22Rv1 (cell line): ENCODE results near the gene SIL1.

ENCODE experiments used
- CTCF ChIP-seq: fragments of 450-650 bp; IDR thresholded peaks from 2 replicates; pipeline ENCODE4 v1.5.1; 2017; ENCODE audit warnings: mild to moderate bottlenecking
- ZFX ChIP-seq: fragments of 450-650 bp; IDR thresholded peaks from 2 replicates; pipeline ENCODE4 v1.6.1; 2017; ENCODE audit warnings: antibody characterized with exemption, borderline replicate concordance

DNA sequence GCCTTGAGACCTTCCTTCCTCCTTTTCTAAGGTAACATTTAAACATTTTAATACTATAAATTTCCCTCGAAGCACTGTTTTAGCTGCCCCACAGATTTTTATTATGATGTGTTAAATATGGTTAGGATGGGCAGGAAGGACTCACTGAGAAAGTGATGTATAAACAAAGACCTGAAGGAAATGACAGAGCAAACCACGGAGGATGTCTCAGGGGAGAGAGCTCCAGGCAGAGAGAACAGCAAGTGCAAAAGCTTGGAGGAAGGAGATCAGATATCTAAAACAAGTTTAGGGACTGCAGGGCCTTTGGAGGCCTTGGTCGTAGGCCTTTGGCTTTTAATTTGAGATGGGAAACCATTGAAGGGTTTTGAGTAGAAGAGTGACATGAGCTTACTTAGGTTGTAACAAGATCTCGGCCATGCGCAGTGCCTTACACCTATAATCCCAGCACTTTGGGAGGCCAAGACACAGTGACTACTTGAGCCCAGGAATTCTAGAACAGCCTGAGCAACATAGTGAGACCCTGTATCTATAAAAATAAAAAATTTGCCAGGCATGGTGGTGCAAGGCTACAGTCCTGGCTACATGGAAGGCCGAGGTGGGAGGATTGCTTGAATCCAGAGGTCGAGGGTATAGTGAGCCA, 287.5 kb downstream of the SIL1 start:
- TF ChIP-seq CTCF (no peak), ZFX (no peak)
